HepG2 (cell line): ENCODE data around the gene RAB20. TPM values are rescaled to one million over a fixed set of nuclear protein-coding genes. Genes with fewer than 3 reads are reported as not detected.

Source experiments
- ATAC-seq: fragments of 200-7000 bp; cut with Tn5 transposase; 3 replicates; pipeline ENCODE4 v1.9.1; 2020; ENCODE audit warnings: mild to moderate bottlenecking, moderate library complexity
- BruUV-seq: library from RNA; stranded (reverse); fragments of 400-500 nt; replicated peaks from 2 replicates; lab custom pipeline; 2021; lab: Mats Ljungman, UMichigan
- CTCF ChIA-PET: fragments of 300-600 bp; formaldehyde crosslinking; extraction: SDS; loops from one replicate; lab custom pipeline; 2021; ENCODE audit warnings: low total read pairs, inconsistent platforms, low intra/inter-chr PET ratio; lab: Yijun Ruan, JAX
- POLR2A ChIA-PET: fragments of 350-600 bp; sonication (Branson Sonifier 250); formaldehyde crosslinking; loops from one replicate; lab custom pipeline; 2020; ENCODE audit warnings: antibody characterized with exemption, inconsistent platforms; lab: Yijun Ruan, JAX
- DNase-seq: peaks from one replicate; pipeline ENCODE4 v3.0.0-alpha.2; 2015; ENCODE audit warnings: low spot score
- FAIRE-seq: peaks from 3 replicates; lab custom pipeline; 2011; peaks lifted over from hg19 to GRCh38; lab: Jason Lieb, UNC
- H2AFZ ChIP-seq: one replicate; pipeline ENCODE4 v1.6.1; 2011; ENCODE audit warnings: low read length, inconsistent platforms
- H3K27ac ChIP-seq: fragments of 300-600 bp; 3 replicates; pipeline ENCODE4 v1.8.0; 2011; ENCODE audit warnings: mixed run types, mild to moderate bottlenecking, mixed read lengths, low read length, inconsistent platforms; ENCODE audit not compliant: insufficient read depth; ENCODE audit errors: extremely low read length
- H3K27me3 ChIP-seq, 2 experiments: fragments of 200-600 bp in 1 of 2; 2 replicates in 1 of 2; 3 replicates in 1 of 2; pipeline versions ENCODE4 v1.6.0 to v1.8.0; 2011; ENCODE audit warnings: low read length in 2 of 2, mild to moderate bottlenecking in 2 of 2, moderate library complexity in 2 of 2, inconsistent platforms in 1 of 2; ENCODE audit not compliant: insufficient read depth in 2 of 2, control insufficient read depth in 1 of 2
- H3K36me3 ChIP-seq, 2 experiments: fragments of 200-600 bp in 1 of 2; replicated peaks in 1 of 2; 2 replicates in 1 of 2; 3 replicates in 1 of 2; pipeline versions ENCODE4 v1.5.1 to v1.8.0; 2011; ENCODE audit warnings: low read length in 2 of 2, inconsistent platforms in 1 of 2; ENCODE audit not compliant: insufficient read depth in 2 of 2, control insufficient read depth in 1 of 2
- H3K4me1 ChIP-seq: 2 replicates; pipeline ENCODE4 v1.5.1; 2012; ENCODE audit warnings: low read length, inconsistent platforms; ENCODE audit not compliant: insufficient read depth
- H3K4me2 ChIP-seq: 2 replicates; pipeline ENCODE4 v1.6.0; 2011; ENCODE audit warnings: low read depth, low read length, inconsistent platforms
- H3K4me3 ChIP-seq, 3 experiments: fragments of 200-600 bp in 1 of 3; sonication (generic), shearing (Covaris generic) in 1 of 3; replicated peaks in 1 of 3; 2 replicates each; pipeline ENCODE4 v1.5.1; 2011 to 2016; ENCODE audit warnings: low read length in 3 of 3, inconsistent platforms in 2 of 3, low read depth in 2 of 3, mild to moderate bottlenecking in 2 of 3, control low read depth in 1 of 3, mixed read lengths in 1 of 3; ENCODE audit not compliant: insufficient read depth in 1 of 3
- H3K79me2 ChIP-seq: one replicate; pipeline ENCODE4 v1.6.1; 2011; ENCODE audit warnings: low read length, inconsistent platforms; ENCODE audit not compliant: insufficient read depth
- H3K9ac ChIP-seq: 2 replicates; pipeline ENCODE4 v1.6.0; 2011; ENCODE audit warnings: mild to moderate bottlenecking, low read depth, low read length, inconsistent platforms; ENCODE audit not compliant: insufficient read depth
- H3K9me3 ChIP-seq: 2 replicates; pipeline ENCODE4 v1.5.1; 2012; ENCODE audit warnings: mild to moderate bottlenecking, low read length
- H4K20me1 ChIP-seq: 2 replicates; pipeline ENCODE4 v1.6.0; 2011; ENCODE audit warnings: inconsistent platforms, mild to moderate bottlenecking, low read length, moderate library complexity; ENCODE audit not compliant: insufficient read depth
- ARHGAP35 ChIP-seq: sonication (generic); formaldehyde crosslinking; IDR thresholded peaks from 2 replicates; pipeline ENCODE4 v1.9.0; 2022; ENCODE audit warnings: mild to moderate bottlenecking, inconsistent platforms, moderate library complexity, missing genetic modification reagents, borderline replicate concordance
- ETV5 ChIP-seq: IDR thresholded peaks from 2 replicates; pipeline ENCODE4 v1.6.1; 2018; ENCODE audit warnings: missing biosample characterization, missing genetic modification reagents, inconsistent platforms, borderline replicate concordance
- HHEX ChIP-seq: IDR thresholded peaks from 2 replicates; pipeline ENCODE4 v1.6.1; 2016; ENCODE audit warnings: control low read depth
- ZFP36L1 ChIP-seq: sonication (generic); formaldehyde crosslinking; IDR thresholded peaks from 2 replicates; pipeline ENCODE4 v1.8.0; 2022; ENCODE audit warnings: mild to moderate bottlenecking, missing genetic modification reagents, moderate library complexity
- ZNF263 ChIP-seq: sonication (generic); formaldehyde crosslinking; IDR thresholded peaks from 2 replicates; pipeline ENCODE4 v1.4.0; 2020; ENCODE audit warnings: missing genetic modification reagents
- ZNF83 ChIP-seq: sonication (generic); formaldehyde crosslinking; IDR thresholded peaks from 2 replicates; pipeline ENCODE4 v1.4.0; 2020; ENCODE audit warnings: missing genetic modification reagents, mild to moderate bottlenecking, borderline replicate concordance
- WGBS: methylation state at CpG from one replicate; pipeline ENCODE4 v1.1.6; 2017; ENCODE audit warnings: low lambda C conversion rate; 5-methylcytosine and 5-hydroxymethylcytosine counted together
- in situ Hi-C: cut with HindIII; loops from 2 replicates; pipeline ENCODE4 v1.10.0; 2017; ENCODE audit warnings: low pct_unique_long_range_greater_than_20kb; ENCODE audit not compliant: extremely low pct_ligation_motif_present
- intact Hi-C: fragments of 100-400 bp; cut with micrococcal nuclease; formaldehyde crosslinking; loops from one replicate; pipeline ENCODE4 v1.10.0; 2022; ENCODE audit not compliant: unreplicated experiment
- polyA plus RNA-seq, 8 experiments: library from polyadenylated mRNA; depleted of rRNA in 3 of 8; stranded (reverse) in 7 of 8; unstranded in 1 of 8; fragments of >200 nt; fragmentation: Illumina TruSeq in 4 of 8; extraction: Trizol in 4 of 8; gene quantifications; 2 replicates each; pipeline versions ENCODE4 v1.2.1 to v1.2.3, GENCODE V29; 2011 to 2016; ENCODE audit warnings: low read depth in 4 of 8, missing spikeins in 1 of 8, mixed read lengths in 1 of 8; ENCODE audit not compliant: insufficient read depth in 1 of 8
- total RNA-seq, 5 experiments: library from RNA; depleted of rRNA; stranded (reverse); fragments of >200 nt; fragmentation: Illumina TruSeq; extraction: Trizol; gene quantifications; 2 replicates each; pipeline ENCODE4 v1.2.3, GENCODE V29; 2016; ENCODE audit warnings: low read depth in 1 of 5

RAB20 gene
- total and polyA plus RNA-seq, 2 of the 13 experiments (the other 11 are each of a cell fraction or from before 2014, with no cell fraction given), result 15.6 to 30.5 TPM

- intact Hi-C loops, result no loop called here
- Histone ChIP-seq H3K27ac (no peak overlapping the region), H4K20me1 (no peaks in the 10 kb centered on the region), H3K36me3 (no peaks in the 10 kb centered on the region), H3K79me2 (no peaks in the 10 kb centered on the region), H3K9me3 (no peaks in the 10 kb centered on the region), H3K27me3 (peaks cover 1 to 77% of the 10 kb centered on the region in 2 experiments), H3K9ac (no peak overlapping the region), H3K4me1 (peaks cover 27% of the 10 kb centered on the region), H2AFZ (no peak overlapping the region), H3K4me2 (no peak overlapping the region), H3K4me3 (no peak overlapping the region)
- CTCF ChIA-PET, result no interaction called here
- BruUV-seq, result no TSS peak
- FAIRE-seq (no peak), ATAC-seq (no peak), DNase-seq (no peak)
- POLR2A ChIA-PET, result no interaction called here
- in situ Hi-C loops, result no loop called here
- TF ChIP-seq ZNF263 (CRISPR knock-in tag), result peak; percentile 49; the same call in 1 of the 2 replicates
- no peak for TF ChIP-seq ARHGAP35
- 22% methylated on average over 8 of the region's 11 CpGs for WGBS
These were observed 81.9 kb downstream of the RAB20 start for GRCh38 chr13:110479648-110480047.

GRCh38 chr13:110479215-110479545, 82.3 kb downstream of the RAB20 start:
- Histone ChIP-seq H3K36me3 (no peaks in the 10 kb centered on the region), H3K27ac (no peak overlapping the region), H3K27me3 (peaks cover 1 to 79% of the 10 kb centered on the region in 2 experiments), H3K4me2 (no peak overlapping the region), H3K9me3 (no peaks in the 10 kb centered on the region), H4K20me1 (no peaks in the 10 kb centered on the region), H3K4me1 (peaks cover 23% of the 10 kb centered on the region), H3K9ac (no peak overlapping the region), H2AFZ (no peak overlapping the region), H3K79me2 (no peaks in the 10 kb centered on the region), H3K4me3 (no peak overlapping the region)
- ChIA-PET CTCF (no interaction called here), POLR2A (no interaction called here)
- no TSS peak for BruUV-seq
- FAIRE-seq (no peak), ATAC-seq (no peak), DNase-seq (no peak)
- no peak for TF ChIP-seq ETV5 (CRISPR knock-in tag)
- no peak for TF ChIP-seq ZFP36L1
- no peak for TF ChIP-seq ZNF83
- no peak for TF ChIP-seq HHEX (CRISPR knock-in tag)
- WGBS, result 38% methylated on average over 6 of the region's 6 CpGs
- intact Hi-C loops (no loop called here), in situ Hi-C loops (no loop called here)
